HG03139 (cell line): ENCODE measurements around the gene GNG7.
"Not testable (repeated sequence)": the region's sequence is repeated elsewhere in the genome, so short reads cannot be mapped to it uniquely, and the experiment has no call there.

Source experiments
- ATAC-seq: cut with Tn5 transposase; IDR thresholded peaks from one replicate; pipeline ENCODE4 v1.9.1; 2021; ENCODE audit not compliant: unreplicated experiment

Gene GNG7

GRCh38 chr19:2646866-2647535 is 55.5 kb downstream of the GNG7 start:
- ATAC-seq = no peak

DNA sequence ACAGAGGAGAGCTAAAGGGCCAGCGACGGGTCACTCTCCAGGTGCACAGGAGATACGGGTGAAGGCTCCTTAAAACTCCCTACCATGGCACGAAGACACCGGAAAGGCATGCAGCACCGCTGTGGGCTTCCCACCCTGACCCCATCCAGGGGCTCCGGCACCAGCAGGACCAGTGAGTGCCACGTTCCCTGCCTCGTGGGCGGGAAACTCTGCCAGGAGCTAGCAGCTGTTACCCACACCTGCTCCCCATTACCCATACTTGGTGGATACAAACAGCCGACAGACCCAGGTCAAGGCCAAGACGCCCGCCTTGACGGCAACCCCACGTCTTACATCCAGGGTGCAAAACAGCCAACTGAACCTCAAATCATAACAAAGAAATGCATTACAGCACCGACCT is 56.7 kb downstream of the GNG7 start:
- no peak for ATAC-seq

DNA sequence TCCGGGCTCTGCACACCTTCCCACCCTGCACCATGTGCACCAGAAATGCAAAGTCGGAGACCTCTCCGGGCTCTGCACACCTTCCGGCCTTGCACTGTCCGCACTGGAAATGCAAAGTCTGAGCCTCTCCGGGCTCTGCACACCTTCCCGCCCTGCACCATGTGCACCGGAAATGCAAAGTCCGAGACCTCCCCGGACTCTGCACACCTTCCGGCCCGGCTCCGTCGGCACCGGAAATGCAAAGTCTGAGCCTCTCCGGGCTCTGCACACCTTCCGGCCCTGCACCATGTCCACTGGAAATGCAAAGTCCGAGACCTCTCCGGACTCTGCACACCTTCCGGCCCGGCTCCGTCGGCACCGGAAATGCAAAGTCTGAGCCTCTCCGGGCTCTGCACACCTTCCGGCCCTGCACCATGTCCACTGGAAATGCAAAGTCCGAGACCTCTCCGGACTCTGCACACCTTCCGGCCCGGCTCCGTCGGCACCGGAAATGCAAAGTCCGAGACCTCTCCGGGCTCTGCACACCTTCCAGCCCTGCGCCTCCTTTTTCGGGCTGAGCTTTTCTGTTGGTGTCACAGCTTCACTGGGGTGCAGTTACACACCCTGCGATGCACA is 59.3 kb downstream of the GNG7 start:
- not testable (repeated sequence) for ATAC-seq

DNA sequence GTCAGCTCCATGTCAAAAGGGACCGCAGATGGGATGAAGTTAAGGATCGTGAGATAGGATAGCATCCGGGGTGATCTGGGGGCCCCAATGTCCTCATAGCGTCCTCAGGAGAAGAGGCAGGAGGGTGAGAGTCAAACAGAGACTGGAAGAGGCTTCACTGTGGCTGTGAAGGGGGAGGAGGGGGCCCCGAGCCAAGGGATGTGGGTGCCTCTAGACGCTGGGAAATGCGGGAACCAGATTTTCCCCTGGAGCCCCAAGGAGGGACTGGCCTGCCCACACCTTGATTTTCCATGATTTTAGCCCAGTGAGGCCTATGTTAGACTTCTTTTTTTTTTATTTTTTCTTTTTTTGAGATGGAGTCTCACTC is 61.2 kb downstream of the GNG7 start:
- no peak for ATAC-seq

DNA sequence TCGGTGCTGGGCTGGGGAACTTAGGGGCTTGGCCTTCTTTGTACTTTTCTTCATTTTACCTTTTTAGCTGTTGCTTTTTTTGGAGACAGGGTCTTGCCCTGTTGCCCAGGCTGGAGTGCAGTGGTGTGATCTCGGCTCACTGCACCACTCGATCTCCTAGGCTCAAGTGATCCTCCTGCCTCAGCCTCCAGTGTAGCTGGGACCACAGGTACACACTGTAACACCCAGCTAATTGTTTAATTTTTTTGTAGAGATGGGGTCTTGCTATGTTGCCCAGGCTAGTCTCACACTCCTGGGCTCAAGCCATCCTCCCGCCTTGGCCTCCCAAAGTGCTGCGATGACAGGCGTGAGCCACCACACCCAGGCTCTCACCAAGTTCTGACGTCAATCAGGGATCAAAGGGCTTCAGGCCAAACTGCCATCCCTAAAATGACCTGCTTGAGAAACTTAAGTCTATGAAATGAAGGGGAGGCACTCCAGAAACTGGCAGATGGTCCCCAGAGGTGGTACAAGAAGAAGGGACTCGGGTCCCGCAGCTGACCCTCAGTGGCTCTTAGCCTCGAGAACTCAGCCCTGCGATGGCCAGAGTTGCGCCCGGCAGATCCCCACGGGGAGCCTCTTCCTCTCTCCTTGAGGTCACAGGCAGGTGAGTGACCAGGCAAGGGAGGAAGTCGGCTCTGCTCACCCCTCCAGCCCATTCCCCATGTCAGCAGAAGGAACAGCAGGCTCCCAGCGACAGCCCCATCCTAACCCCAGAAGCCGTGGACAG is 61.7 kb downstream of the GNG7 start:
- no peak for ATAC-seq

DNA sequence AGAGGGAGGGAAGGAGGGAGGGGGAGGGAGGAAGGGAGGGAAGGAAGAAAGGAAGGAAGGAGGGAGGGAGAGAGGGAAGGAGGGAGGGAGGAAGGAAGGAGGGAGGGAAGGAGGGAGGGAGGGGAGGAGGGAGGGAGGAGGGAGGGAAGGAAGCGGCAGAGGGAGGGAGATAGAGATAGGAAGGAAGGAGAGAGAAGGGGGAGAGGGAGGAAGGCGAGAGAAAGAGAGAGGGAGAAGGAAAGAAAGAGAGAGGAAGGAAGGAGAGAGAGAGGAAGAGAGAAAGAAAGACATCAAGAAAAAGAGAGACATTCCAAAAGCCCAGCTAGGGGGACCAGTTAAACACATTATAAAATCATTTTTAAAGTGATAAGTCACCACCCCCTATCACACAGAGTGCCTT is 62.5 kb downstream of the GNG7 start:
- ATAC-seq = no peak

- ATAC-seq = no peak
Measured at GRCh38 chr19:2638417-2638940, 64.0 kb downstream of the GNG7 start.

GRCh38 chr19:2636897-2637683 is 65.4 kb downstream of the GNG7 start:
- ATAC-seq = no peak

- no peak for ATAC-seq
Measured at GRCh38 chr19:2636141-2636896, 66.2 kb downstream of the GNG7 start.

GRCh38 chr19:2634960-2635359 is 67.5 kb downstream of the GNG7 start:
- no peak for ATAC-seq

GRCh38 chr19:2634228-2634951 is 68.1 kb downstream of the GNG7 start:
- no peak for ATAC-seq

DNA sequence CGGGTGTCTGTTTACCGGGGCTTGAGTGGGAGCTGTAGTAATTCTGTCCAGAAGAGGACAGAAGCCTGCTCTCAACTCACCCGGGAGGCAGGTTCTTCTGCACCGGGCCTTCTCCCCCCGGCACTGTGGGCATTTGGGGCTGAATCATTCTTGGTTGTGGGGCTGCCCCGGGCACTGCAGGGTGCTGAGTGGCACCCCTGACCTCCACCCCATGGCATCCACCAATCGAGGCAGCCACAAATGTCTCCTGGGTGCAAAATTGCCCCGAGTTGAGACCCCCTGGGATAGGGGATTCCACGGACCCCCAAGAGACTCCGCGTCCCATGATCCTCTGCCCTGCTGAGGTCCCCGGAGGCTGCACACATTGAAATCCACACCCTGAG is 68.8 kb downstream of the GNG7 start:
- ATAC-seq = no peak

GRCh38 chr19:2631213-2631821 is 71.2 kb downstream of the GNG7 start:
- ATAC-seq = no peak

DNA sequence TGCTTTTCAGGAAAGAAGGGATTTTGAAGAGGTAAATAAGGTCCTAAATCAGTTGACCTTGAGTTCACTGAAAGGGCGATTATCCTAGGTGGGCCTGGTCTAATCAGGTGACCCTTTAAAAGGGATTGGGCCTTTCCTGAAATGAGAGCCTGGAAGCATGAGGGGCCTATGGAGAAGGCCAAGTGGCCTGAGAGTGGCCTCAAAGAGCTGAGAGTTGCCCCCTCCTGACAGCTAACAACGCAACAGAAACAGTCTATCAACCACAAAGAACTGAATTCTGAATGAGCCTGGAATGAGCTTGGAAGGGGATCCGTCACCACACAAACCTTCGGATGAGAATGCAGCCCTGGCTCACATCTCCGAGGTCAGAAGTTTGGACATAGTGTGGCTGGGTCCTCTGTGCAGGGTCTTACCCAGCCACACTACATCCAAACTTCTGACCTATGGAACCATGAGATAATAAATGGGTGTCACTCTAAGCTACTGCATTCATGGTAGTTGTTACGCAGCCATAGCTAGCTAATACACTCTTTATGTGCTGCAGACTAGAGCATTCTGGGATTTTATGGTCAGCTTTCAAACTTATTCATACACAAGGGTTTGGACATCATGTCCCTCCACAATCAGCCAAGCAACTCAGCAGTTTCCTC is 72.0 kb downstream of the GNG7 start:
- ATAC-seq = no peak

GRCh38 chr19:2629491-2630351 is 72.8 kb downstream of the GNG7 start:
- no peak for ATAC-seq

GRCh38 chr19:2628597-2628996 is 73.9 kb downstream of the GNG7 start:
- no peak for ATAC-seq

DNA sequence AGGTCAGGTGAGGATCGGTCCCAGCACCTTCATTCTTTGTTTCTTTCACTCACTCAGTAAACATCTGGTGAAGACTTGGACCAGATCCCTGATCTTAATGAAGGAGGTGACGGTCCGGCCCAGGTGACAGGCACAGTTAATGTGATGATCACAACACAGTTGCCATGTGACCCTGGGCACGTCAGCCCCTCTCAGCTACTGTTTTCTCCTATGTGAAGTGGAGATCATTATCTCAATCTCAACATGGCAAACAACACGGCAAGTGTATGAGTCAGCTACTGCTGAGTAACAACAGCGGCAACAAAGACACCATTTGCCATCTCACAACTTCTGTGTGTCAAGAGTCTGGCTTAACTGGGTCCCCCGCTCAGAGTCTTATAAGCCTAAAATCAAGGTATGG is 74.6 kb downstream of the GNG7 start:
- no peak for ATAC-seq

- no peak for ATAC-seq
Measured at GRCh38 chr19:2627319-2627829, 75.1 kb downstream of the GNG7 start.
